Measurements from ENCODE around the gene CR1L.
"Not testable (repeated sequence)": the region's sequence is repeated elsewhere in the genome, so short reads cannot be mapped to it uniquely, and the experiment has no call there.

Gene CR1L

GRCh38 chr1:207646171-207646570 lies 1.2 kb downstream of the CR1L start:
- DNase-seq (ENCODE audit: low read depth) = no peak

DNA sequence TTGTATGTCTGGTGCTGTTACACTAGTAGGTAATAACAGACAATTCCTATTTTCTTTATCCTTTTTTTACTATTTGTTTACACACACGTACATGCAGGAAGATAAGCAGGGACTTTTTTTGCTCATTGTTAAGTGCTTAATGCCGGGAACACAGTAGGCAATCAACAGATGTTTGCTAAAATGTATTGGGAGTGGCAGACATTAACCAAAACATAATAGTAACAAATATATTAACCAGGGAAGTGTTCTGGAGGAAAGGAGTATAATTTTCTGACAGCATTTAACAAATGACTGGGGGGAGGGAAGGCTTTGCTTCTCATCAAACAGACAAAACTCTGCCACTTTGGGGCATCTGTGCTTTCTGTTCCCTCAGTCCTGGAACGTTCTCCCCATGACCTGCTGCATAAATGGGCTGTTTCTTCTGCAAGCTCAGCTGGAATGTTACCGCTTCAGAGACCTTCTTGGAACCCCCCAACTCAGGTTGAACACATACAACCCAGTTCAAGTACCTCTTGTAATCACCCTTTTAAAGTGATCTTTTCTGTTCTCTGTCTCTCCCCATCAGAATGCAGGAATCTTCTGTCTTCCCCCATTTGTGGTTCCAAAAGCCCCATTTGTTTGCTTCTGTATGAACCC lies 2.1 kb downstream of the CR1L start:
- DNase-seq (ENCODE audit: low read depth) = no peak

DNA sequence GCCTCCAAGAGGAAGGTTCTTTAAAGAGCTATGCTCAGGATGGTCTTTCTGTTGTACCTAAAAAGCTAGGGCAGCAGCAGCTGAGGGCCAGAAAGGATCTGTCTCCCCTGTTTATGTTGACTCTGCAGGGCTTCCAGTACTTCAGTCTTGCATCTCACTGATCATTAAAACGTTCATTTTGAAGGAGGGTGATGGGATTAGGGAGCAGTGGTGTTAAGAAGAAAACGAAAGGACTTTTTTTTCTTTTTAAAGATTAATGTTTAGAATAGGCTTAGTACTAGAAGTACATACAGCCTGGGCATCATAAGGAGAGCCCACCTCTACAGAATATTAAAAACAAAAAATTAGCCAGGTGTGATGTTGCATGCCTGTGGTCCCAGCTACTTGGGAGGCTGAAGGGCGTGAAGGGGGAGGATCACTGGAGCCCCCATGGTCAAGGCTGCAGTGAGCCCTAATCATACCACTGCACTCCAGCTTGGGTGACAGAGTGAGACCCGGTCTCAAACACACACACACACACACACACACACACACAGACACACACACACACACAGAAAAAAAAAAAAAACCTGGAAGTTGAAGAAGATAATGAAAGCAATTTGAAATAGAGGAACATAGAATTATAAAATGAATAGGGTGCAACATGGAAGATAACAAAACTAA lies 2.9 kb downstream of the CR1L start:
- no peak for DNase-seq (ENCODE audit: low read depth)

DNA sequence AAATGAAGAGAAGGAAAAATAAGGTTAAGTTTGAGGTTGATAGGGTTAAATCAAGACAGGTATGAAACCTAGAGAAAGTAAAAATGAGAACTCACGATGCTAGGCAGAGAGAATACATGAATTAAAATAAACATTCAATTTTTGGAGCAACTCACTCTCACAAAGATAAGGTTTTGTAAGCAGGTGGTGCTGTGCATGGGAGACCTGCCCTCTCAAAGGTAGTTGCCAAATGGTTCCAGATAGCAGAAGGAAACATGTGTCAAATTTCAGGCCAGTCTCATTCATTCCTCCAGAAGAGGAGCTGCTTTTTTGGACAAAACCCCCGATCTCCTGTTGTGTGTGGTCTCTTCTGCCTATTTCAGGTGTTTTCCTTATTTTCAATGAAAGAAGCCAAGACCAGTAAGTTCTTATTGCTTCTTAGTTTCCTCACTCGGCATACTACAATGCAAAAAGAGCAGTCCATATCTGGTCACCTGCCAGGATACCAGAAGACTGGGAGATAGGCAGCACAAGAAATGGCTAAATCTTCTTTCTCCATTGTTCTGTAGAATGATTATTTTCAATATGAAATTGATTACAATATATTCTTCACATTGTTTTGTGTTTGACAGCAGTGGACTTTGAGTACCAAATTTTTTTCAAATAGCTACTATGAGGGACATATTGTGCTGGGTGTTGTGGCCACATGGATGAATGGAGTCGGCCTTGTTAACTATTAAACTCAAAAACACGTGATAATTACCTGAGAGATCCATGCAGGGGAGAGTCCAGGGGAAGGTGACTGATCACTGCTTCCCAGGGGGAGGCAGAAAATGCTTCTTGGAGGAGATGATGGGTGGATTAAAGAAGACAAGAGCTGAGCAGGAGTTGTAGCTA lies 3.6 kb downstream of the CR1L start:
- DNase-seq (ENCODE audit: low read depth) = no peak

DNA sequence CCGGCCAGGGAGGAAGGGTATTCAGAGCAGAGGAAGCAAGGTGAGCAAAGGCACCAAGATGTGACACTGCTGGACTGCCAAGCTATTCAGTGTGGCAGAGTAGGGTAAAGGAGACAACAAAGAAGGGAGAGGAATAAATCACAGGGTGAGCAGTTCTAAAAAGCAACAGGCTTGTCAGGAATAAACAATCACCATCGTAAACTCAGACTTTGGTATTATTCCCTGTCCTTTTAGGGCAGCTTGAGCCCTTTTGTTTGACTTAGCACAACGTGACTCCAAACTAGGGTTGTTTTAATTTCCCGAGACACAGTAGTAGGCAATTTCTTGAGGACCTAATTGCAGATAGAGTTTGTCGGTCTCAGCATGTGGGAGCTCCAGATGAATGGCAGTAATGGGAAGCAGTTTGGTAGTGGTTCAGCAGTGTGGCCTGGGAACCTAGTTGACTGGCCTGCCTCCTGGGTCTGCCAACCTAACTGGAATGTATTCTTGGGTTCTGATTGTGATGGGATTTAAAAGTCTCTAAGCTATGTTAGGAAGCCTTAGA lies 4.3 kb downstream of the CR1L start:
- DNase-seq (ENCODE audit: low read depth) = no peak

DNA sequence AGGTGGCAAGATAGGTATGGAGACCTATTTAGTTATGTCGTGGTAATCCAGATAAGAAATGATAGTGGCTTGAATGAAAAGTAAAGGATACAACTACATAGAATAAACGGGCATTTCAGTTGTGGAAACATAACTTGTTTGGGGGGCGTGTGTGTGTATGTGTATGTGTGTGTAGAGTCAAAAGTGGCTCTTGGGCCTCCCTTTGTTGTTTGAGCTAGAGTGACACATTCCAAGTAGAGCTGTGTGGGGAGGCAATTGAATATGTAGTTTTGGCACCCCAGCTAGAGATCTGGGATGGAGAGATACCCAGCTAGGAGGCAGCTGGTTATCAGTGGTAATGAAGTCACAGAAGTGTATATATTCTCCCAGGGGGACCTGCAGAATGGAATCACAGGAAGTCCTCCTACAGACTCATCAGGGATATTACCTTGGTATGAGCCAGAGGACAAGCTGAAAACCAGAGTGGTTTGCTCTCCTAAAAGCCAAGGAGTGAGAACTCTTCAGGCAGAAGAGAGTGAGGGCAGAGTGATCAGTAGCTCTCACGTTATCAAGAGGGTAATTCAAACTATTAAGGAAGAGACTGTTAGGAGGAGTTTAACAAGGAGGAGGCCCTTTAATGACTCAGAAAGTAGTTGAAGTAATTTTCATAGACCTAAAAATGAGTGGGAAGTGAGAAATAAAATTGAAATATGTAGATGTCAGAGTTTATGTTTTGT lies 5.1 kb downstream of the CR1L start:
- DNase-seq (ENCODE audit: low read depth) = no peak

- no peak for DNase-seq (ENCODE audit: low read depth)
Observed at GRCh38 chr1:207651583-207651982, 6.7 kb downstream of the CR1L start.

DNA sequence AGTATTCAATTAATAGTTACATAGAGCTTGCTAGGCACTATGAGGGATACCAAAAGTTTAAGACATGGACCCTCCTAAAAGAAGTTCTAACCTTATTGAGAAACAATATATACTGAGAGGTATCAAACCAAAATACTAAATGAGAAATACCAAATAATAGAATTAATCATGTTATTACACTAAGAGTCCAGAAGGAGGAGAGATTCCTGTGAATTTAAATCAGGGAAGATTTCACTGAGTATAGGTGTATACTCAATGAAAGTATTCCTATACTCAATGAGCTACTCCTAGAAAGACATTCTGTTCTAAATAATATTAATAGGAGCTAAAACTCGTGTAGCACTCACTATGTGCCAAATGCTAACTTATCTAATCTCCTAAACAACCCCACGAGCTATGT lies 9.4 kb downstream of the CR1L start:
- DNase-seq (ENCODE audit: low read depth) = no peak

GRCh38 chr1:207658408-207658807 lies 13.5 kb downstream of the CR1L start:
- no peak for DNase-seq (ENCODE audit: low read depth)

DNA sequence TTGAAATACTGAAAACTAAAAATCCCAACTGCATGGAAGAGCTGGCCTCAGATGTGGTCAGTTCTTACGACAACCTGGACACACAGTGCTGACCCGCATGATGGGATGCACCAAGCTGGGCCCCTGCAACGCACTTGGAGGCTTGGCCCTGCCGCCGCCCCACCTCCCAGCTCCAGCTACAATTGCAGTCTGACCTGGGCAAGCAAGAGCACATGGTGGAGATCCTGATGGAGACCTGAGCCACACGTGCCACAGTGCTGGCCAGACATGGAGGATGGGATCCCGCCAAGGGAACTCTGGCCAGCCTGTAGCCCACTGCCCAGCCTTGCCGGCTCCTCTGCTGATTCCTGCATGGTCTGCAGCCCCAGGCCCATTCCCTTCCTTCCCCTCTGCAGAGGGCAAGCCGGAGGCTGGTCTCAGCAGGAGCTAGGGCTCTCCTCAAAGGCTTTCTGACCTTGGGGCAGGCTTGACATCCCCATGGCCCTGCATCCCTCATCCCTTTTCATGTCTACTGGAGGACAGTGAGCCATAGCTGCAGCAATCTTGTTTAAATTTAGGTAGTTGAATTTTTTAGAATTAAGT lies 14.1 kb downstream of the CR1L start:
- no peak for DNase-seq (ENCODE audit: low read depth)

- DNase-seq (ENCODE audit: low read depth) = no peak
Observed at GRCh38 chr1:207659545-207660153, 14.7 kb downstream of the CR1L start.

- not testable (repeated sequence) for DNase-seq (ENCODE audit: low read depth)
Observed at GRCh38 chr1:207661420-207661819, 16.5 kb downstream of the CR1L start.

GRCh38 chr1:207666342-207666741 lies 21.4 kb downstream of the CR1L start:
- no peak for DNase-seq (ENCODE audit: low read depth)

GRCh38 chr1:207669528-207670009 lies 24.6 kb downstream of the CR1L start:
- no peak for DNase-seq (ENCODE audit: low read depth)

- DNase-seq (ENCODE audit: low read depth) = no peak
Observed at GRCh38 chr1:207670192-207670591, 25.3 kb downstream of the CR1L start.

DNA sequence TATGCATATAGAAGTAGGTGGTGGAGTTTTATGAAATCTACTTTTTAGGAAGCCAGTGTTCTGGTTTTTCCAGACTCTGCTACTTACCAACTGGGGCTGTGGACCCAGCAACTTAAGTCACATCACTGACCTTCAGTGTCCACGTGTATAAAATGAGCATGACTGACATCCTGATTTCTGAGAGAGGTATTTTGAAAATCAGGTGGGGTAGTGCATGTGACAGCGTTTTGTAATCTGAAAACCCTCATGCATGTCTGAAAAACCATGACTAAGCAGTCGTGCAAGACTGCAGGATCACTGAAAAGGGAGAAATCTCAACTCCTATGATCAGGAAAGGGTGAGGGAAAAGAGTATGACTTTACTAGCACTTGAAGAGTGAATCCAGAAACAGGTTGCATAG lies 26.1 kb downstream of the CR1L start:
- DNase-seq (ENCODE audit: low read depth) = no peak

DNA sequence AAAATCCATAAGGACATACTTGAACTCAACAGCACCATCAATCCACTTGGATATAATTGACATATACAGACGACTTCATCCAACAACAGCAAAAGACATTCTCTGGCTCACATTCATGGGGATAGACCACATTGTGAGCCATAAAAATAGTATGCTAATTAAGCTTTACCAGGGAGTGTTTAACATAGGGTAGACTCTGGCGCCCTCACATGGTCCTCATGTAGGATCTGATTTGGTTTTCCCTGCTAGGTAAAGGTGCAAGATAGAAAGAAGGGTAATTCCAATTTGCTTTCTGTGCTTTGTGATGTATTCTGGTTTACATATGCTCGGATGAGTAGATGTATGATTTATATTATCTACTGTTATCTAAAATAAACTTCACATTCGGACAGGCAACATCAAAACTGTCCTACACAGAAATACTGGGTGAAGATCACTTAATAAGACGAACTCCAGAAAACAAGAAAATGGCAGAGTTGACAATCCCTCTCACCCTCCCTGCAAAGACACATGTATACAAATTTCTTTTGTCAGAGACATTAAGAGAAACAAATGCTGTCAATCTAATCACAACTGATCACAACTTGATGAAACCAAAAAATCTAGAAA lies 27.7 kb downstream of the CR1L start:
- DNase-seq (ENCODE audit: low read depth) = no peak

- DNase-seq (ENCODE audit: low read depth) = no peak
Observed at GRCh38 chr1:207673399-207673798, 28.5 kb downstream of the CR1L start.

- DNase-seq (ENCODE audit: low read depth) = no peak
Observed at GRCh38 chr1:207676153-207676552, 31.2 kb downstream of the CR1L start.

- not testable (repeated sequence) for DNase-seq (ENCODE audit: low read depth)
Observed at GRCh38 chr1:207680590-207681388, 35.9 kb downstream of the CR1L start.
